Stimulated activated CD4-positive, alpha-beta T cell treated with anti-CD3 and anti-CD28 coated beads, Interleukin-2, amount 100 ng/mL, for 4 hours (primary cell): ENCODE results near the gene BOC.

Source experiments
- DNase-seq: peaks from one replicate; pipeline ENCODE4 v3.0.0-alpha.2; 2020; ENCODE audit warnings: low read depth

Gene BOC

DNA sequence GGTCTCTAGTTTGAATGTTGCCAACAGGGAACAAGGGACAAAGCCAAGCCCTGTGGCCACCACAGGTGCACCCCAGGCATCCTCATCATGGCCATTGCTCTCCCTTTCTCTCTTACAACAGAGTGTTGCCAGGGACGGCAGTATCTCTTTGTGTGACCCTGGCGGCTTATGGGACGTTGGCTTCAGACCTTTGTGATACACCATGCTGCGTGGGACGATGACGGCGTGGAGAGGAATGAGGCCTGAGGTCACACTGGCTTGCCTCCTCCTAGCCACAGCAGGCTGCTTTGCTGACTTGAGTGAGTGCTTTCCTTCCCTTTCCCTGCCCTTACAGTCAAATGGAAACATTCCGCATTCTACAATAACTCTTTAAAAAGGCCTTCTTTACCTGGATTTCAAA, 38.2 kb downstream of the BOC start:
- no peak for DNase-seq

DNA sequence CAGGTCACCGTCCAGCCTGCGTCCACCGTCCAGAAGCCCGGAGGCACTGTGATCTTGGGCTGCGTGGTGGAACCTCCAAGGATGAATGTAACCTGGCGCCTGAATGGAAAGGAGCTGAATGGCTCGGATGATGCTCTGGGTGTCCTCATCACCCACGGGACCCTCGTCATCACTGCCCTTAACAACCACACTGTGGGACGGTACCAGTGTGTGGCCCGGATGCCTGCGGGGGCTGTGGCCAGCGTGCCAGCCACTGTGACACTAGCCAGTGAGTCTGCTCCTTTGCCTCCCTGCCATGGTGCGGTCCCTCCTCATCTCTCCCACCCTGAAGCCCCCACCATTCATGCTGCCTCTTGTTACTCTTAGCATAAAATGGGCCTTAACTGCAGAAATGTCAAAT, 39.2 kb downstream of the BOC start:
- DNase-seq: no peak

DNA sequence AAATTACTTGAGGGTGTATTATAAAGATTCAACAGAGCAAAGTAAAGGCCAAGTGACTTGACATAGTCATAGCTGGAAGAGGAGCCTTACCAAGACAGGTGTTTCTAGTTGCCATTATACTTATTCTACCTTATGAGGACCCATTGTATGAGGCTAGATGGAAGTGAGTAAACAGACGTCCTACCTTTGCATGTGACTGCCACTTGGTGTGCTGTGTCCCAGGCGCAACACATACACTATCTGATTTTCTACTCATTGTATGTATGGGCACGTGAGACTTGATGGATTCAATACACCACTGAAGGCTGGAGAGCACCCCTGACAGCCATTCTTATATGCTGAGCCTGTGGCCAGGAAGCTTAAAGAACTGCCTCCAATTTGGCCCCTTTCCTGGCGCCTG, 40.5 kb downstream of the BOC start:
- no peak for DNase-seq

DNA sequence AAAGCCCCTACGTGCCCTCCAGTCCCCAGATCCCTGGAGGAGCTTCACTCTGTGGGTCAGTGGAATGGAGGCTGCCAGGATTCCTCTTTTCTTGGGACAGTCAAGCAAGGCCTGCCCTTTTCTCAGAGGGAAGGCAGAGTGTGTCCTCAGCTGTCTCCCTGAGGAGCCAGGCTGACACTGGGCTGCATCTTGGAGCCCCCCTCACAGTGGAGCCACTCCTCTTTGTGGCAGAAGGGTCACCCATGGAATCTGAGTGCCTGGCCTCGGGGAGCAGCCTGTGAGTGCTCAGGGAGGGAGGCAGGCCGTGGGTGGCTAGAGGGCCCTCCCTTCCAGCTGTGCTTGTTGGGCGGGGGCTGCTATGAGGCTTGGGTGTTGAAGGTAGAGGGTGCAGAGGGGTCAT, 41.2 kb downstream of the BOC start:
- DNase-seq: no peak

DNA sequence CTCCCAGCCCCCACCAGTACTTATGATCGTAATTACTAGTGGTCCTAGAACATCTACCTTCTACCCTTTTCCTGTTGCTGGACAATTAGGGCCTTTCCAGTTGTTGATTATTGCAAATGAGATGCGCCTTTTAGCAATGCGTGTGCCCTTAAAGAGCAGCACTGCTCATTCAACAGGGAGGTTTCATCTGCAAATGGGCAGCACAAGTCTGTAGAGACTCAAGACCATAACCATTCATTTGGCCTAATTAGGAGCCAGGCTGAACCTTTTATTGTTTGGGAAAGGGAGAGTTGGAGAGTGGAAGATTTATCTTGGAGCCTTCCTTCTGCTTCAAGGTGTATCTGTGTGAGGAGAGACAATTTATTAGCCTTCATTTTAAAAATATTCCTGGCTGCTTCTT, 42.3 kb downstream of the BOC start:
- DNase-seq: no peak

DNA sequence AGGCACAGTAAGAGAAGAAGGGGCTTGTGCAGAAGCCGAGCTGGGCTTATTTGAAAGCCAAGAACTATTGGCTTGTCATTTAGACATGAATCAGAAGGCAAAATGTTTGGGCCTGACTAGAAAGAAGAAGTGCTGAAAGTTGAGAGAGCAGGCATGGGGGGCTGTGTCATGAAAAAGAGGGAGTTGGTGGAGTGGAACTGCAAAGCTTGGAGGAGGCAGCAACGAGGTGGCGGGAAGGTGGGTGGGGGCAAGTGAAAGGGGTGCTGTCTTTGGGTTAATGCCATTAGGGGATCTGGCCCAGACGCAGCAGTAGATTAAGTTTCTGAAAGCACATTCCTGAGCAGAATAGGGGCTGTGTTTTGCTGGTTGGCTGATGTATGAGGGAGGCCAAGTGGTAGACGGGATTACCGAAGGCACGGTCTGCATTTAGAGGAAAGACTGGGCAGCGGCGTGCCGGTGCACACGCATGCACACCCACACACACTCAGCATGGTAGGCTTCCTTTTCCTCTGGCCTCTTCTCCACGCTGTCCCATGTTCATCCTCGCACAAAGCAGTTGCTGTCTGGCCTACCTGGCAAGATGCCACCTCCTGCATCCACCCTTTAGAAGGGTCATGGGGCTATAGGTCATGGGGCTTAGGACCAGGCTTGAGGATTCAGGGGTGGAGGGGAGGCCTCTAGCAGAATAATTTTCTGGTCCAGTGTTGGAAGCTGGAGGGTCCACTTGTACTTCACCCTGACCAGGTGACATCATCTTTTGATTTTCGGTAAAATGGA, 43.0 kb downstream of the BOC start:
- DNase-seq: no peak

DNA sequence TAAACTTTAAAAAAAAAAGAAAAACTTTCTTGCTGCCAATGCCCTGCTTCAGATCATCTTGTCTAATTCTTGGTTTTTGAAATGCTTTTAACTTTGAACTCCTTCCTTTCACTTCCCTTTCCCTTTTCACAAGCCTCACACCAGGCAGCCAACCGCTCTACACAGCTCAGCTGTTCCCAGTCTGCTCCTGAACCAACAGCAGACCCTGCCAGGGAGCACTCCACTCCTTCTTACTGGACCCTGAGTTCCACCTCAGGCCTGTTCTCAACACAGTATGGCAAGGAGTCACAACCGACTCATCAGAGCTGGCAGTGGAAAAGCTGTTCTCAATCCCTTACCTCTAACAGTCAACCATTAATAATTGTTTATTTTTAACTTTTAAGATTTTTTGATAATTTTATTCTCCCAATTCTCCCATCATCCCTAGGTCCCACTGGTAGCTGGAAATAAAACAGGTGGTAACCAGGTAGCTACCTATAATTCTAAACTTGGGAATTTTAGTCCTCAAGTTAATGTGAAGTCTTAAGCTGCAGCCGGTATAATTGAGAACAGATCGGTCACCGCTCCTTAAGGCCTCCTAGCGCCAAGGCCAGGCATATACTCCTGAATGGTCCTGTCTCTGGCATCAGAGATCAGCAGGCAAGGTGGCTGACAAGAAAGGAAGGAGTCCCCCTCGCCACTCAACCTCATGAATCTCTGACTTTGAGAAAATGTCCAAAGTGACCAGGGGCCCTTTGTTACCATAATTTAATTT, 43.9 kb downstream of the BOC start:
- DNase-seq: no peak

DNA sequence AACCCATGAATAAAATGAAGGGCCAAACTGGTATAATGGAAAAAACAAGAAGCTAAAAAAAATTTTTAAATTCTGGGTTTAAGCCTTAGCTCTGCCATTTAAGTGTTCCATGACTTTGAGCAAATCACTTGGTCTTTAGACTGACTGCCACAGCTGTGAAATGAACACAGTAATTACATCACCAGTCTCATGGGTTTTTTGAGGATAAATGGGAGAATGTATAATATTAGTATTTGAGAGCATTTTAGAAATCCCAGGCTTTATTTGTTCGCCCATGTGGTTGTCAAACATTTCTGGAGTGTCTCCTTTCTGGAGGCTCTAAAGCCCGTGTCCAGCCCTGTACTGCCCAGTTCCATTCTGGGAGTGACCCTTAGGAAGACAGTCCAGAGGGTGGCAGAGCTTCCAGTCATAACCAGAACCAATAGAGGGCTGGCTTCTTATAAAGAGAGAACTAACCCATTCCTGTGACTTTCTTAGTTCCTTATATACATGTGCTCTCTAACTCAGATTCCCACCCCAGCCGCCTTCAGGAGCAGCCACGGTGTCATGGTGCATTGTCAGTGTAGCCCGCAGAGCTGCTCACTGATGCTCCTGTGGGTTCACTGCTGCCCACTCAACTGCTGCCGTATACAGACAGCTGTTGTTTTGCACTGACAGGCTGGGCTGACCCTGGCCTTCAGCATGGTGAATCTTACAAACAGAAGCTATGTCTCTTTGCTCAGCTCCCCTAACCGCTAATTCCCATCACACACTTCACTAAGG, 44.7 kb downstream of the BOC start:
- DNase-seq: no peak

DNA sequence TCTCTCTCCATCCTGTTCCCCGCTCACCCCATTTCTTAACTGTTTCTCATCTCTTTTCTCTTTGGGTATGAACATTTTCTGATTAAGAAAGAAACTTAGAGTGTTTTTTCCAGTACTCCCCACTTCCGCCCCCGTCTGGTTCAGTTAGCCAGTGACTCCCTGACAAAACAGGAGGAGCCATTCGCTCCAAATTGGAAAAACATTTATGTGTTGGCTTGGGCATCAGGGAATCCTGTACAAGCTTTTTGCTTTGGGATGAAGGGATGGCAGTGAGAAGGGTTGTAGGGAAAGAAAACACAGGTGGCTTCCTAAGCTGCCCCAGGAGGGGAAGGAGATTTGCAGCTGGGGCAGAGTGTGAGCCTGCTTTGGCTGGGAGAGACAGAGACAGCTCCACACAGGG, 47.0 kb downstream of the BOC start:
- DNase-seq: no peak

DNA sequence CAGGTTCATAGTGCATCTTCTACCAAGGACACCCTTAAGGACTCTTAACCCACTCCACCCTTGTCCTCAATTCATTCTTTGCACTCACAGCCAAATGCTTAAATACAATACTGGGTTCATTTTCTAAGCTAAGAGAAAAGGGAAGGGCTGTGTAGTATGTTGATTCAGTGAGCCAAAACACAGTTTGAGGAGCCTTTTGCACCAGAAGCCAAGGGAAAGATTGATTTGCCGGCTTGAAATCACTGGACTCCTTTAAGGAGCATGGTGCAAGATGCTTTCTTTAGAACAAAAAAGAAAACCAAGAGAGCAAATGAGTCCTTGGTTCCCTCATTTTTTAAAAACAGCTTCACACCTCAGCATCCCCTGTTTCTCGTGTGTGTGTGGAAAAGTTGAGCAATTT, 47.8 kb downstream of the BOC start:
- DNase-seq: no peak

DNA sequence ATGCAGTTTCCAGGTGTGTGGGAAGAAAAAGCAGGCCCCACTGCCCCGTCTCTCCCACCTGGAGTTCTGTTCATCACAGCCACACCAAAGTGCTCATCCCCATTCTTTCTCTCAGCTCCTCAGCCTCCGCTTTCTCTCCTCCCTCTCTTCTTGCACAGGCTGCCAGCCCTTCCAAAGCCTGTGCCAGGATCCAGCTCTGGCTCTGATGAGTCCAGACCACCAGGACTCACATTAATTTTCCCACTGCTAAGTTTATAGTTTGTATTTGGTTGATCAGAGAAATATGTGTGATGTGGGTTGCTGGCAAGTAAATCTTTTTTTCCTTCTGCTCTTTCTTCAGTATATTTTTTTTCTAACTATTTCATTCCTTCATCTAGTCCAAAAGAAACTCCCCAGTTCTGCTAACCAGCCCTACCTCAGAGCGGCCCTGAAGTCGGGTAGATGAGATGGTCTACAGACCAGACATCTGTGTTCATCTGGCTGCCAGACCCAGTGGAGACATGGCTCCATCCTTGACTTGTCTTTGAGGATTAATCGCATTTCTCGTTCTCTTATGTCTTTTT, 49.8 kb downstream of the BOC start:
- DNase-seq: no peak

DNA sequence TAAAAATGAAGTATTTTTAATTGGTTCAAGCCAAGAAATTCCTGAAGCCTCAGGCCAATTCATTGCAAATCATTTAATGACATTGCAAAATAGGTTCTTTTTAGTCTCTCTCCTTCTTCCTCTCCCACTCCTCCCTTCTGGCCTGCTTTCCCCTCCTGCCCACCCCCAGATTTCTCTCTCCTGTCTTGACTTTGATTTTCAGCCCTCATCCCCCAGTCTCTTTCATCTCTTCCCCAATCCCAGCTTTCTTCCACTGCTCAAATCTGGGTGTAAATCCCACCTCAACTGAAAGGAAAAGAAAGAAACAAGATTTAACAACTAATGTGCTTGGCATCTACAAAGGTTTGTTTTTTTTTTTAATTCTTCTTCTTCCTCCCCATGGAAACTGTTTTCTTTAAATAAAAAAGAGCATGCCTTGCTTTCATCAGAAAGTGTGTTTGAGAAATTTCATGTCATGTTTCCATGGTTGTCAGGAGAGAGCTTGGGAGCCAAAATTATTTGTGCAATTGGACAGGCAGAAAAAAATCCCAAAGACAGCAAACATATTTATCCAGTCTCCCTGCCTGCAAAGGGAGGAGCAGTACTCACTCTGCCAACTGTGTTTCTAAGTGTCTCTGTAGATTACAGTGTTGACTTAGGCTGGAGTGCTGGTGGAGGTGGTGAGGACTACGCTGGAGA, 50.4 kb downstream of the BOC start:
- no peak for DNase-seq

DNA sequence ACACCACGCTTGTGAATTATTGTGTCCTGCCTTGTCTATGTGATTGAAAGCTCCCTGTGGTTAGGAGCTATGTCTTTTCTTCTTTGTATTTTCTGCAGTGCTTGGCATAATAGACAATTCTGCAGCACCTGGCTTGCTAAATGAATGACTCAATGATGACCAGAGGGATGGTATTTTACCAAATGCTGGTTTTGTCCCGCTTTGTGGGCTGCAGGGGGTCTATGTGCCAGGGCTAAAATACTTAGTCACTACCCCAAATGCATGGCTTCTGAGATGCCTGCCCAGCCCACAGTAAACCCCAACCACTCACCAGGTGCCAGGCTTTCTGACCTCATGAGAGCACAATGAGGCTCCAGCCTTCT, 50.9 kb downstream of the BOC start:
- DNase-seq: no peak

DNA sequence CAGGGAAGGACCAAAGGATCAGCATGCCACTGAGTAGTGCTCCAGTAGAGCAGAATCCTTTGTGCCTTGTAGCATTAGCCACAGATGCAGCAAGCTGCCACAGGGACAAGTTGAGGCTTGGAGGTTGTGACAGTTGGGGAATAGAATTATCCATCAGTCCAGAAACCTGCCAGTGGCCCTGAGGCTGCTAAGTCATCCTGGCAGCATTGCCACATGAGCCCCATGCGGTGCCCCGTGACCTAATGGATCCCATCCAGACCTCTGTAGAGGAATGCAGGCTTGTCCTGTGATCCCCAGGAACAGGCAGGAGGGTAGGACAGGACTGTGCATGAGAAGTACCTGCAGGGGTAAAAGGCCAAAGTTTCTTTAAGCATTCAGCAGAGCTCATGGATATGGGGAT, 51.7 kb downstream of the BOC start:
- no peak for DNase-seq

DNA sequence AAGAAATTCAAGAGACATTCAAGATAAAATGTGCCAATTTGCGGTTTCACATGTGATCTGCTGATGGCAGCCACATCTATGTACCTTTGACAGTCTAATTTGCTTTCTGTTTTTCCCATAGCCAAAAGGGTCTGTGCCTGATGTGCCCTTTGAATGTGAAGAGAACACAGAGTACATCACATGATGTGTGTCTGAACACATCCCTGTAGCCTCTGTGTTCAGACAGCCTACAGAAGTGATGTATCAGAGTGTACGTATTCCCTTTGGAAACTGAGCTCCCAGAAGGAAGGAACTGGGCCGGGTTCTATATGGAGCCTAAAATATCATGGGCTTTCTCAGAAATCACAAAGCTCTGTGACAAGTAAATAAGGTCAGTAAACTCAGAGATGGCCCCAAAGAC, 52.4 kb downstream of the BOC start:
- no peak for DNase-seq

DNA sequence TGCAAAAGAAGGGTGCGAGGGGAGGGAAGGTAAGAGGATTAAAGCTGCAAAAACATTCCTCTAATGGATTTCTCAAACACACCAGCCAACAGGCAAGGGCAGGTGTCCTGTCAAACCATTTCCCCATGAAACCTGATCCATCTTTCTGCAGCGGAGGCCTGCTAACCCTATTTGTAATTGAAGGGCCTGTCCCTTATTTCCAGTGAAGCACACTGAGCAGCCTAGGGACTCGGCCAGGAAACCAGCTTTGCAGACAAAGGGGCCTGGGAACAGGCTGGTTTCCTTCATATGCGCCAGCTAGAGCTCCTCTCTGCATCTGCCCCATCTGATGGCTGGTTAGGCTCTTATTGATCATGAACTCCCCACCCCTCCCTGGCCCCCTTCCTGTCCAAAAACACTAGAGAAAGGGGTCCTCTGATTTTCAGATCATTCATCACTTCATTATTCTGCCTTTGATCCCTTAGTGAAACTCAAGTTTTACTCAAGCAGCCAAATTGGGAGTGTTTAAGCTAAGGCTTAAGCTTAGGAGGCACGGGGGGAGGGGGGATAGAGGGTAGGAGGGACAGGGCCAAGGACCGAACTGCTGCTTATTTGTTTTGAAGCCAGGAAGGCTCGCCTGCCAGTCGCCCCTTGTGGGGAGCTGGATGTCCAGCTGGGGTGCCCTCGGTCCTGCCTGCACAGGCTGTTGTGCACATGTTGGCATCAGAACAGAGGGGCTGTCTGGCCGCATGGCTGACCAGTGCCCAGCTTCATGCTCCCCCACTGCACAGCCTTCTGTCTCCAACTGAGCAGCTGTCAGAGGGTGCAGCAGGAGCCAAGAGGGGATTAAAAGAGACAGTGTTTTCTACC, 53.1 kb downstream of the BOC start:
- DNase-seq: no peak

DNA sequence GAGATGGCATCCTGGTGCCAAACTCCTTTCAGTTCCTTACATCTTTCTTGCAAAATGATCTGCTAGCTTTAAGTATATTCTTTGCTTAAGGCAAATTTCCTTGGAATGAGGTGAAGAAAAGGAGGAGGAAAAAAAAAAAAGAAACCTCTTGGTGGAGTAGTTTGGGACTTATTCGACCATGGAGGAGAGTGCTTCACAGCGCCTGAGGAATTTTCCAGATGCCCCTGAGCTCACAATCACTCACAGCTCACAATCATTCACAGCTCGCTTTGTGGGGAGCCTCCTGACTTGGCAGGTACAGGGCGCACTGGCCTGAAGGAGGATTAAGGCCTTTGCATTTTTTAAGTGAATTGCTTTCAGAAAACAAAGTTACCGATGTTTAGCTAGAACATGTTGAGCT, 53.9 kb downstream of the BOC start:
- DNase-seq: no peak

DNA sequence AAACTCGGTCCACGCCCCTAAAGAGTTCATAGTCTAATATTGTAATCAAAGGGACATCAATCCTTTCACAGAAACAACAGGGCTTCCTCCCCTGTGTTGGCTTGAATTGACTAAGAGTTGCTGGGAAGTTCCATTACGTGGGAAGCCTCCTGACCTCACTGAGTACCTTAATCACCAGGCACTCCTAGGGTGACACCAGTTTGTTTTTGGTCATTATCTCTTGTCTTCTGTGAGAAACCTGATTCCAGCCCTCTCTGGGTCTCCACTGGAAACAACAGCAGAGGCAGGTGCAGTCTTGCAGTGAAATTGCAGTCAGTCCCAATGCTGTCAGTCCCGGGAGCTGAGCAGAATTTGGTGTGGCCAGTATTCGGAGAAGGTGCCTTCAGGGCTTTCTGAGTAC, 55.4 kb downstream of the BOC start:
- DNase-seq: no peak

DNA sequence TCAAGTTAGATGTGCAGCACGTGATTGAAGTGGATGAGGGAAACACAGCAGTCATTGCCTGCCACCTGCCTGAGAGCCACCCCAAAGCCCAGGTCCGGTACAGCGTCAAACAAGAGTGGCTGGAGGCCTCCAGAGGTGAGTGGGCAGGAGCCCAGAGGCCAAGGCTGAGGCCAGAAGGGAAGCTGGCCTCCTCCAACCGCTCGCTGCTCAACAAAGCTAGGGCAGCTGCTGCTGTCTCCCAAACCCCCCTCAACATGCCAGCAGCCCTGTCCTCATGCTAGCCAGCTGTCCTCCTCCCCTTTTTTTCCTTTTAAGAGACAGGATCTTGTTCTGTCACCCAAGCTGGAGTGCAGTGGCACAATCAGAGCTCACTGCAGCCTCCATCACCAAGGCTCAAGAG, 57.0 kb downstream of the BOC start:
- DNase-seq: no peak

DNA sequence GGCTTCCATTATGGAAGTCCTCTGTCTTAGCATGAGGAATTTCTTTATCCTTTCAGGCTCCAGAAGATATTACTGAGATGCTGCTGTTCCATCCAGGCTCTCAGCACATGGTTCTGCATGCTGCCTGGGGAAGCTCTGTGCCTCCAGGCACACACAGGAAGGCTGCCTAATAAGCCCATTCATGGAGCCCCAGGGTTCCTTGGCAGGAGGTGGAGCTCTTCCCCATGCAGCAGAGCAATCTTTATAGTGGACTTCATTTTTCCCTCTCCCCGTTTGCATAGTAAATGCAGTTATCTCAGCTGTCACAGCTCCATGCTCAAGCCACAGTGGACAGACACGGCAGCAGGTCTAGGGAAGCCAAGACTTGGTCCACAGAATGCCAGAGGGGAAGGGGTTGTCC, 57.6 kb downstream of the BOC start:
- no peak for DNase-seq

DNA sequence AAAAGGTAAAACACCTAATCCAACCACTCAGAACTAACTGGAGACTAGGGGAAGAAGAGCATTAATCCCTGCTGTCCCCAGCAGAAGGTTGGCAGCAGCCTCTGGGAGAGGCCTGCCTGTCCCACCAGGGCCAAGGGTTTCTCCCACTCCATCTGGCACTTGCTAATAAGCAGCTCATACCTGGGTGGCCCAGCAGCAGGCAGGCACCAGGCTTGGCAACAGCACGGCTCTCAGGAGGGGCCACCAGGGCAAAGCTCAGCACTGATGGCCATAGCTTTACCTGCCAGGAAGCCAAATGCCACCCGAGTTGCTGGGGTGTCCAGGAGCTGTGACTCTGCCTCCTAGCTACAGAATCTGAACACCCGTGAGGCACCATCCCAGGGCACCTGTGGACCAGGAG, 58.3 kb downstream of the BOC start:
- no peak for DNase-seq
